ENCODE results near the gene SLC24A3.

Gene SLC24A3

GRCh38 chr20:19758133-19758500 lies 545.7 kb downstream of the SLC24A3 start, which contains the start of gene RIN2:
RIN2 (plus strand) TSS chr20:19758258; CDS start chr20:19889602, 131,344 bp downstream.
- Histone ChIP-seq H3K9me3 (ENCODE audit: control insufficient read depth, insufficient read depth, low read depth, low read length) (no peaks in the 10 kb centered on the region), H3K36me3 (ENCODE audit: control insufficient read depth in 2 of 2, insufficient read depth in 1 of 2, low read length in 2 of 2) (no peaks in the 10 kb centered on the region), H3K27ac (ENCODE audit: extremely low read depth, low read depth, low read length) (peak within 1 kb of the TSS; percentile 64; the same call in 1 of the 2 replicates), H3K4me1 (ENCODE audit: control insufficient read depth, insufficient read depth, low read length) (peaks cover 6% of the 10 kb centered on the region; the same call in 1 of the 2 replicates), H3K4me3 (ENCODE audit: low read depth, low read length) (peak within 1 kb of the TSS; percentile 64)
- POLR2A ChIA-PET: interaction anchor here (0.6 to 1.0 kb wide), 5 partner anchors 40 to 265 kb away, joined by 3 to 8 read pairs (median 5); no protein-coding TSS in a partner anchor
- no peak for TF ChIP-seq ZBTB1 (tag by site-specific recombination; IDR thresholded peaks at IDR 0.05)
- no peak for TF ChIP-seq TCF7L2 (IDR thresholded peaks at IDR 0.05; ENCODE audit: borderline replicate concordance, low read depth, low read length)
- TF ChIP-seq ZNF169 (tag by site-specific recombination; IDR thresholded peaks at IDR 0.05): no peak
- no peak for TF ChIP-seq ZNF146 (tag by site-specific recombination; IDR thresholded peaks at IDR 0.05)
- peak; percentile 13; the same call in 1 of the 2 replicates for TF ChIP-seq ZNF366 (tag by site-specific recombination; conservative IDR thresholded peaks at IDR 0.05)
- no peak for TF ChIP-seq ZNF664 (tag by site-specific recombination; IDR thresholded peaks at IDR 0.05)
- TF ChIP-seq ZSCAN16 (tag by site-specific recombination; IDR thresholded peaks at IDR 0.05): no peak
- TF ChIP-seq ZEB2 (tag by site-specific recombination; IDR thresholded peaks at IDR 0.05): 0 out of 2 replicates have a peak, but pooled peaks have one; percentile 41
- TF ChIP-seq SP3 (tag by site-specific recombination; IDR thresholded peaks at IDR 0.05): peak; percentile 43; the same call in 1 of the 2 replicates
- no peak for TF ChIP-seq ZNF544 (tag by site-specific recombination; IDR thresholded peaks at IDR 0.05)
- TF ChIP-seq ZNF341 (tag by site-specific recombination; IDR thresholded peaks at IDR 0.05; ENCODE audit: low read depth): peak; percentile 46
- no peak for TF ChIP-seq ZNF311 (tag by site-specific recombination; IDR thresholded peaks at IDR 0.05; ENCODE audit: borderline replicate concordance)
- TF ChIP-seq SP2 (tag by site-specific recombination; IDR thresholded peaks at IDR 0.05): peak; percentile 69
- TF ChIP-seq, protein P1, sequence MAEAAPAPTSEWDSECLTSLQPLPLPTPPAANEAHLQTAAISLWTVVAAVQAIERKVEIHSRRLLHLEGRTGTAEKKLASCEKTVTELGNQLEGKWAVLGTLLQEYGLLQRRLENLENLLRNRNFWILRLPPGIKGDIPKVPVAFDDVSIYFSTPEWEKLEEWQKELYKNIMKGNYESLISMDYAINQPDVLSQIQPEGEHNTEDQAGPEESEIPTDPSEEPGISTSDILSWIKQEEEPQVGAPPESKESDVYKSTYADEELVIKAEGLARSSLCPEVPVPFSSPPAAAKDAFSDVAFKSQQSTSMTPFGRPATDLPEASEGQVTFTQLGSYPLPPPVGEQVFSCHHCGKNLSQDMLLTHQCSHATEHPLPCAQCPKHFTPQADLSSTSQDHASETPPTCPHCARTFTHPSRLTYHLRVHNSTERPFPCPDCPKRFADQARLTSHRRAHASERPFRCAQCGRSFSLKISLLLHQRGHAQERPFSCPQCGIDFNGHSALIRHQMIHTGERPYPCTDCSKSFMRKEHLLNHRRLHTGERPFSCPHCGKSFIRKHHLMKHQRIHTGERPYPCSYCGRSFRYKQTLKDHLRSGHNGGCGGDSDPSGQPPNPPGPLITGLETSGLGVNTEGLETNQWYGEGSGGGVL (tag by site-specific recombination; IDR thresholded peaks at IDR 0.05): peak; percentile 93
- no peak for TF ChIP-seq HOXC10 (CRISPR knock-in tag; IDR thresholded peaks at IDR 0.05)
- peak; percentile 33; the same call in 1 of the 2 replicates for TF ChIP-seq GLIS2 (tag by site-specific recombination; IDR thresholded peaks at IDR 0.05)
- TF ChIP-seq, protein P2, sequence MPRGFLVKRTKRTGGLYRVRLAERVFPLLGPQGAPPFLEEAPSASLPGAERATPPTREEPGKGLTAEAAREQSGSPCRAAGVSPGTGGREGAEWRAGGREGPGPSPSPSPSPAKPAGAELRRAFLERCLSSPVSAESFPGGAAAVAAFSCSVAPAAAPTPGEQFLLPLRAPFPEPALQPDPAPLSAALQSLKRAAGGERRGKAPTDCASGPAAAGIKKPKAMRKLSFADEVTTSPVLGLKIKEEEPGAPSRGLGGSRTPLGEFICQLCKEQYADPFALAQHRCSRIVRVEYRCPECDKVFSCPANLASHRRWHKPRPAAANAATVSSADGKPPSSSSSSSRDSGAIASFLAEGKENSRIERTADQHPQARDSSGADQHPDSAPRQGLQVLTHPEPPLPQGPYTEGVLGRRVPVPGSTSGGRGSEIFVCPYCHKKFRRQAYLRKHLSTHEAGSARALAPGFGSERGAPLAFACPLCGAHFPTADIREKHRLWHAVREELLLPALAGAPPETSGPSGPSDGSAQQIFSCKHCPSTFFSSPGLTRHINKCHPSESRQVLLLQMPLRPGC (tag by site-specific recombination; IDR thresholded peaks at IDR 0.05): no peak
- TF ChIP-seq EGR2 (tag by site-specific recombination; IDR thresholded peaks at IDR 0.05; ENCODE audit: low read depth): peak; percentile 20; the same call in 1 of the 2 replicates
- TF ChIP-seq, protein P3, sequence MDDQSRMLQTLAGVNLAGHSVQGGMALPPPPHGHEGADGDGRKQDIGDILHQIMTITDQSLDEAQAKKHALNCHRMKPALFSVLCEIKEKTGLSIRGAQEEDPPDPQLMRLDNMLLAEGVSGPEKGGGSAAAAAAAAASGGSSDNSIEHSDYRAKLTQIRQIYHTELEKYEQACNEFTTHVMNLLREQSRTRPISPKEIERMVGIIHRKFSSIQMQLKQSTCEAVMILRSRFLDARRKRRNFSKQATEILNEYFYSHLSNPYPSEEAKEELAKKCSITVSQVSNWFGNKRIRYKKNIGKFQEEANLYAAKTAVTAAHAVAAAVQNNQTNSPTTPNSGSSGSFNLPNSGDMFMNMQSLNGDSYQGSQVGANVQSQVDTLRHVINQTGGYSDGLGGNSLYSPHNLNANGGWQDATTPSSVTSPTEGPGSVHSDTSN (CRISPR knock-in tag; IDR thresholded peaks at IDR 0.05): no peak
- TF ChIP-seq ZNF174 (tag by site-specific recombination; IDR thresholded peaks at IDR 0.05): no peak
- TF ChIP-seq WT1 (tag by site-specific recombination; IDR thresholded peaks at IDR 0.05): peak; percentile 49; the same call in 1 of the 2 replicates
- TF ChIP-seq, protein P4, sequence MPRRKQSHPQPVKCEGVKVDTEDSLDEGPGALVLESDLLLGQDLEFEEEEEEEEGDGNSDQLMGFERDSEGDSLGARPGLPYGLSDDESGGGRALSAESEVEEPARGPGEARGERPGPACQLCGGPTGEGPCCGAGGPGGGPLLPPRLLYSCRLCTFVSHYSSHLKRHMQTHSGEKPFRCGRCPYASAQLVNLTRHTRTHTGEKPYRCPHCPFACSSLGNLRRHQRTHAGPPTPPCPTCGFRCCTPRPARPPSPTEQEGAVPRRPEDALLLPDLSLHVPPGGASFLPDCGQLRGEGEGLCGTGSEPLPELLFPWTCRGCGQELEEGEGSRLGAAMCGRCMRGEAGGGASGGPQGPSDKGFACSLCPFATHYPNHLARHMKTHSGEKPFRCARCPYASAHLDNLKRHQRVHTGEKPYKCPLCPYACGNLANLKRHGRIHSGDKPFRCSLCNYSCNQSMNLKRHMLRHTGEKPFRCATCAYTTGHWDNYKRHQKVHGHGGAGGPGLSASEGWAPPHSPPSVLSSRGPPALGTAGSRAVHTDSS (tag by site-specific recombination; IDR thresholded peaks at IDR 0.05): peak; percentile 78
- CTCF ChIA-PET: interaction anchor here (1.2 kb wide), 1 partner anchor 28 kb away, joined by 3 read pairs; no protein-coding TSS in a partner anchor
